Ecto neural progenitor cell (in vitro differentiated cells): ENCODE measurements around the gene IQCE.

Experiments used
- DNase-seq: peaks from one replicate; pipeline ENCODE4 v3.0.0-alpha.2; 2018; ENCODE audit warnings: low spot score

IQCE gene, protein sequence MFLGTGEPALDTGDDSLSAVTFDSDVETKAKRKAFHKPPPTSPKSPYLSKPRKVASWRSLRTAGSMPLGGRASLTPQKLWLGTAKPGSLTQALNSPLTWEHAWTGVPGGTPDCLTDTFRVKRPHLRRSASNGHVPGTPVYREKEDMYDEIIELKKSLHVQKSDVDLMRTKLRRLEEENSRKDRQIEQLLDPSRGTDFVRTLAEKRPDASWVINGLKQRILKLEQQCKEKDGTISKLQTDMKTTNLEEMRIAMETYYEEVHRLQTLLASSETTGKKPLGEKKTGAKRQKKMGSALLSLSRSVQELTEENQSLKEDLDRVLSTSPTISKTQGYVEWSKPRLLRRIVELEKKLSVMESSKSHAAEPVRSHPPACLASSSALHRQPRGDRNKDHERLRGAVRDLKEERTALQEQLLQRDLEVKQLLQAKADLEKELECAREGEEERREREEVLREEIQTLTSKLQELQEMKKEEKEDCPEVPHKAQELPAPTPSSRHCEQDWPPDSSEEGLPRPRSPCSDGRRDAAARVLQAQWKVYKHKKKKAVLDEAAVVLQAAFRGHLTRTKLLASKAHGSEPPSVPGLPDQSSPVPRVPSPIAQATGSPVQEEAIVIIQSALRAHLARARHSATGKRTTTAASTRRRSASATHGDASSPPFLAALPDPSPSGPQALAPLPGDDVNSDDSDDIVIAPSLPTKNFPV

DNA sequence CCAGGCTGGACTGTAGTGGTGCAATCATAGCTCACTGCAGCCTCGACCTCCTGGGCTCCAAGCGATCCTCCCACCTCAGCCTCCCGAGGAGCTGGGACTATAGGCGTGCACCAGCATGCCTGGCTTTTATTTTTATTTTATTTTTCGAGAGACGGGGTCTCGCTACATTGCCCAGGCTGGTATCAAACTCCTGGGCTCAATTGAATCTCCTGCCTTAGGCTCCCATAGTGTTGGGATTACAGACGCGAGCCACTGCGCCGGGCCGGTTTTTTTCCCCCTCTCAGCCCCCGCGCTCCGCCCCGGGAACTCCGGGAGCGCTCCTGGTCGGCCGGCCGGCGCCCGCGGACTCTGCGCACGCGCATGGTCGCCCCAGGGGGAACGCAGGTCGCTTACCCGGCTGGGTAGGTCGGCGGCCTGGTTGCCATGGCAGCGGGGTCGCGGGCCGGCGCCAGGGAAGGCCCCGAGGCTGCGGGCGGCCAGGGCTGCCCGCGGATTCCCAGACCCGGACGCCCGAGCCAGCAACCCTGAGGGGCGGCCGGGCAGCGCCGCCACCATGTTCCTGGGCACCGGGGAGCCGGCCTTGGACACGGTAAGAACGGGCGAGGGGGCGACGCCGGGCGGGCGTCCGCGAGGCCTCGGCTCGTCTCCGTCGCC is at the start of gene IQCE:
TSS of gene IQCE (plus strand) at position 351 of the 654 bp plus-strand sequence. CDS start at position 554, 203 bp downstream.
- peak; percentile 98 for DNase-seq

DNA sequence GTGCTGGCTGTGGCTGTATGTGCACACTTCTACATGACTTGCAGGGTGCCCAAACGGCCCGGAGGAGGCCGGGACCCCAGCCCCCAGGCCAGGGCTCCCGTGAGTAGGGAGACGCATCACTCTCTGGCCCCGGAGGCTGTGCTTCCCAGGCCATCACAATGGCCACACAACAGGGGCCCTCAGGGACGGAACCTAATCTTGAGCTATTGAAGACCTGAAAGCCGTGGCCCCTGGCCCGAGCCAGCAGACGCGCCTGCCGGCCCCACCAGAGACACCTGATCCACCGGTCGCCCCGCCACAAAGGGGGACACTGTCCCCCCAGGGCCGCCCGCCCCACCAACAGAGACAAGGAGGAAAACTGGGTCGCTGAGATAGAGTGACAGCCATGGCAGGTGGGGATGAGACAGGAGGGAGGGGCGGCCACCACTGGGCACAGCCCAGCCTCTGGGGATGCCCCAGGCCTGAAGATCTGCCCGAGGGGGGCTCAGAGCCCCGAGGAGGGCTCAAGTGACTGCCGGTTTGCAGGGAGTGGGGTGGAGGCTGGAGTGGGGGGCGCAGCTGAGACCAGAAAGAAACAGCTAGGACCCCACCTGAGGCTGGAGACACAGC is 49.4 kb upstream of the IQCE start:
- no peak for DNase-seq

DNA sequence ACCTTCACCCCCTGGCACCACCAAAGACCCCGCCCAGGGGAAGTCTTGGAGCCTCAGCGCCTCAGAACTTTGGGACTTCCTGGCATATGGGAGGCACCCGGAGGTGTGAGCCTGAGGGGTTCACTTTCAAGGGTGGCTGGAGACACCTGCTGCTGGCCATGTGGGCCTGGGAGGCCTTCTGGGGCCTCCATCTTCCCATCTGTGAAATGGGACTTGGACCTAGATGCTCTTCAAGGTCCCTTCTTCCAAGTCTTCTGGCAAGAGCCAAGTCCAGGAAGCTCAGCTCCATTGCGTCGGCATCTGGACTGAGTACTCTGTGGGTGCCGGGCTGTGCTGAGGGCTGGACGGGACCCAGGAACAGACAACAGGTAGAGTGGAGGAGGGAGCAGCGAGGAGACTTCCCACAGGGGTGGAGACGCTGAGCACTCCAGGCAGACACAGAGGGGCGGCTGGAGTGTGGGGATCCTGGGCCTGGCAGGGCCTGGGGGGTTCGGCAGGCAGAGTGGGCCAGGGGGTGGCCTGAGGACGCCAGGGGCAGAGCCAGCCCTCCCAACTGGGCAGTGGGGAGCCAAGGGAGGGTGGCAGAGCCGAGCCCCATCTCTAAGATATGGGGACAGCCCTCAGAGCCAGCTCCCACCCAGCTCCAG is 48.5 kb upstream of the IQCE start:
- DNase-seq, result no peak

DNA sequence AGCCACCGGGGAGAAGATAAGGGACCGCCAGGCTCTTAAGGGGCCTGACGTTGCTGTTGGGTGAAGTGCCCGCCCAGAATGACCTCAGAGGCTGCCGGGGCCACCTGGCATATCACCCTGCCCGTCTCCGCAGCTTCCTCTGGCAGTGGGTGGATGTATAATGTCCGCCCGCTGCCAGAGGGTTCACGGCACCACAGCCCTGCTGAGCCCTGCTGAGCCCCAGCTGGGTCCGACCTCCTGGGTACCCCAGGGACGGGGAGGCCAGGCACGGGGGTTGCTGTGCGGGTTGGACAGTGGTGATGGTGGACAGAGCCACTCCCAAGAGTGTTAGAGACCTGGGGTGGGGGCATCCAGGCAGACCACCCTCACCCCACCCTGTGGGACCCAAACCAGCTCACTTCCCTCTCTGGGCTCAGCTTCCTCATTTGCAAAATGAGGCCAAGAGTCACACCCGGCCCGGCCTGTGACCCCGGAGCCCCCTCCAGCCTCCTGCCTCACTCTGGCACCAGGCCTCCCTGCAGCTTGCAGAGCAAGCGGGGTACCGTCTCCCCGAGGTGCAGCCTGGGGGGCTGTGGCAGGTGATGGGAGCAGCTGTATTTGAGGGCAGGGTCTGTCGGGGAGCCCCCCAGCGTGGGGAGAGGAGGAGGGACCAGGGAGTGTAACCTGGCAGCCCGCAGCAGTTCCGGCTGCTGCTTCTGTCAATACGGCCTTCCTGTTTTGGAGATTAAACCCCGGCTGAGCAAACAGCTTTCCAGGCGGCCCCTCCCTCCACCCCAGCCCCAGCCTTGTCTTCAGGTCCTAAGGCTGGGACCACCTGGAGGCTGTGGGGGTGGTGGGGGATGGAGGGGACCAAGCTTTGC is 47.6 kb upstream of the IQCE start:
- no peak for DNase-seq

DNA sequence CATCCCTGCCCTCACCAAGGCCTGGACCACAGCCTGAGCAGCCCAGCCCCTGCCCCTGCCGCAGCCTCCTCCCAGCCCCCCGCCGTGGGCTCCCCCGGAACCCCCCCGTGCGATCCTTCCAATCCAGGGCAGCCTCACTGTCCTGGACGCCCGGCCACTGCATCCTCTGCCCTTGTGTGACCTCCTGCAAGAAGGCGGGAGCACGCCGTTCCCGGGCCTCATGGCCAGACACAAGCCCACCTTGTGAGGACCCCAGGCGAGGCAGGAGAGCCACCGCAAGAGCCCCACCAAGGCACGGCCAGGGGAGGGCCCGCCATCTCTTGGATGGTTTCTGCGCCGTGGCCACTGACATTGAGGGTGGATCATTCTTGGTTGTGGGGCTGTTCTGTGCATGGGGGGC is 47.0 kb upstream of the IQCE start:
- no peak for DNase-seq

DNA sequence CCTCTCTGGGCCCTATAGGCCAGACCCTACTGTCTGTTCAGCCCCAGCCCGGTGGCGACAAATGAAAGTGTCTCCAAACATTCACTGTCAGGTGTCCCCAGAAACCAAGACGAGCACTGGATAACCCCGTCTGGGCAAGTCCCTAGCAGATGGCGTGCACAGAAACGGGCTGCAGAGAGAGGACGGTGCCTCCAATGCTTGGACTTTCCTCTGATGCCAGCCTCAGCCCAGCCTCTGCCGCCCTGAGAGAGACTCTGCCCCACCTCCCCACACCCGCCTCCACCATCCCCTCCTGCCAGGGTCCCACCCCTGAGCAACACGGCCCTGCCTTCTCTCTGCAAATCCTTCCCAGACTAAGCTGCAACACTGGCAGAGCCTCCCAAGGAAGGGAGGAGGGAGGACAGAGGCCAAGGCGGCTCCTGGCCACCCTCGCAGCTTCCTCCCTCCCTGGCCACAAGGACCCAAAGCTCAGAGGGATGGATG is 46.6 kb upstream of the IQCE start:
- DNase-seq, result no peak

DNA sequence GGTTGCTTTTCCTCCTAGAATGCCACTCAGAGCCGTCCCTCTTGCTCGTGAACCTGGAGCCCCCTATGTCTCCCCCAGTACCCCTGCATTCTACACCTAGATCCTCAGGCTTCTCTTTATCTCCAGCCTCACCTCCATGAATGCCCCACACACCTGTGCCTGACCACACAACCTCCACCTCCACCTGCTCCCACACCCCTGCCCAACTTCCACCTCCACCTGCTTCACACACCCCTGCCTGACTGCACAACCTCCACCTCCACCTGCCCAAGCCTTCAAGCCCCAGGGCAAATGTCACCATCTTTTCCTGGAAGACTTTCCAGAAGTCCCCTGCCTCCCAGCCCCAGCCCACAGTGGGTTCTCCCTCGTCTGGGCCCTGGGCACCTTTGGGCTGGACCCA is 46.1 kb upstream of the IQCE start:
- no peak for DNase-seq

DNA sequence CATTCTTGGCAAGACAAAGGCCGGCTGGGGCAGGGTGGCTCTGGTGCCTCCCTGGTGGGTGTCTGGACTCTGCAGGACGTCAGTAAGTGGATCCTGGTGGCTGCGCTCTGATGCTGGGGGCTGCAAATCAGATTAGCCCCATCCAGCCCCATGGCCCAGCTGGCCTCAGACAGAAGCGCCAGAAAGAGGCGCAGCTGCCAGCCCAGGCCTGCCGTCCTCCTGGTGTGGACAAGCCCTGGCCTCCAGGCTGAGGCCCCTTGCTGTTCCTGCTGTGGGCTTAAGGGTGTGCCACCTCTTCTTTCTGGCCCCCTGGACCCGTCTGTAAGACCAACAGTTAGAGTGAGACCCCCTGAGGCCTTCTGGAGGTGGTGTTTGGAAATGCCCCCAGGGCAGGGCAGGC is 45.1 kb upstream of the IQCE start:
- DNase-seq, result no peak

DNA sequence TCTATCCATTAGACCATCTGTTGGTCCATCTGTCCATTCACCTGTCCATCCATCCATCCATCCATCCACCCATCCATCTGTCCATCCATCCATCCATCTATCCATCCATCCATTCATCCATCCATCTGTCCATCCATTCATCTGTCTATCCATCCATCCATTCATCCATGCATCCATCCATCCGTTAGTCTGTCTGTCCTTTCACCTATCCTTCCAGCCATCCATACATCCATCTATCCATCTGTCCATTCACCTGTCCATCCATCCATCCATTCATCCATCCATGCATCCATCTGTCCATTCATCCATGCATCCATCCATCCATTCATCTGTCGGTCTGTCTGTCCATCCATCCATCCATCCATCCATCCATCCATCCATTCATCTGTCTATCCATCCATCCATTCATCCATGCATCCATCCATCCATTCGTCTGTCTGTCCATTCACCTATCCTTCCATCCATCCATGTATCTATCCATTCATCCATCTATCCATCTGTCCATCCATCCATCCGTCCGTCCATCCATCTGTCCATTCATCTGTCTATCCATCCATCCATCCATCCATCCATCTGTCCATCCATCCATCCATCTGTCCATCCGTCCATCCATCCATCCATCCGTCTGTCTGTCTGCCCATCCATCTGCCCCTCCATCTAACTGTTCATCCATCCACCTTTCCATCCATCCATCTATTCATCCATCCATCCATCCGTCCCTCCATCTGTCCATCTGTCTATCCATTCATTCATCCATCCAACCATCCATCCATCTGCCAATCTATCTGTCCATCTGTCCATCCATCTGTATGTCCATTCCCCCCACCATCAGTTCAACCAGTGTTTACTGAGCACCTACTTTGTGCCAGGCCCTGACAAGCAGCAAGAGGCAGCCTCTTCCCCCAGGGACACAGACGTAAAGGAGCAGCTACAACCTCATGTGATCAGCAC is 44.0 kb upstream of the IQCE start:
- no peak for DNase-seq

DNA sequence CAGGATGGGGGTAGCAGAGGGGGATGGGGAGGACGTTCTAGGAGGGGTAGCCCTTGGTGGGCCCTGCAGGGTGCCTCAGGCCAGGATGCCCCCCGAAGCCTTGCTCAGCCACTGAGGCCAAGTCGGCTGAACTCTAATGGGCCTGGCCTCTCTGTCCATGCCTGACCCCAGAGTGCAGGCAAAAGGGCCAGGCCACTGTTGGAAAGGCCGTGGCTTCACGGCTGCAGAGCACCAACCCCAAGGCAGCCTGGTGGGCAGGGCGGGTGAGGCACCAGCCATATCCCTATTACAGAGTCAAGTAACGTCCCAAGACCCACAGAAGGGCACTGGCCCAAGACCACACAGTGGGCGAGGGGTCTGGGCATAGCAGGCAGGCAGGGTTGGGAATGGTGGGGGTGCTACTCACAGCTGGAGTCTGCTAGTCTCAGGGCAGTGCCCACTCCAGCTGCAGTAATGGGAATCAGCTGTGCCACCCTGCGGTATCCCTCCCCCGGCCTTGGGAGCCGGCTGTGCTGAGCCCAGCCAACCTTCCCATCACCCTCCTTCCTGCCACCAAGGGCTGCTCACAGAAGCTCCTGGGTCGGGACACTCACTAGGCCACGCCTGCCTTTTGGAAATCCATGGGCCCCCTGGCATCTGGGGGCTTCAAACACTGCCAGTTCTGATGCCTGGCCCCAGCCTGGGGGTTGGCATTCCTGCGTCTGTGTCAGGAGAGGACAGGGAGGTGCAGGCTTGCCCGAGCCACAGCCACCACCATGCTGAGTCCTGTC is 43.2 kb upstream of the IQCE start:
- DNase-seq, result no peak

DNA sequence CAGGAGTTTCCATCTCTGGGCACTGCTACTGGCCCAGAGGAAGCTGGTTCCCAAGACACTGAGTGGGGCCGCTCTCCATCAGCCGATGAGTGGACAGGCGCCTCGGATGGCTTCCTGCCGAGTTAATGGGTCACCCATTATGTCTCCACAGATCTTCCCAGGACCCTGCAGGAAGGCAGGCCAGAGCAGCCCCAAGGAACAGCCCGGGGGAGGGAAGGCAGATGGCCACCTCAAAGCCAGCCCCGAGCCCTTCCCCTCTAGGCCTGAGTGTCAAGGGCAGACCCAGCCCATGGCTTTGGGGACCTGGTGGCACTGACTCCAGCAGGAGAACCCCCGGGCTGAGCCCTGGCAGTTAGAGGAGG is 42.6 kb upstream of the IQCE start:
- DNase-seq, result no peak

DNA sequence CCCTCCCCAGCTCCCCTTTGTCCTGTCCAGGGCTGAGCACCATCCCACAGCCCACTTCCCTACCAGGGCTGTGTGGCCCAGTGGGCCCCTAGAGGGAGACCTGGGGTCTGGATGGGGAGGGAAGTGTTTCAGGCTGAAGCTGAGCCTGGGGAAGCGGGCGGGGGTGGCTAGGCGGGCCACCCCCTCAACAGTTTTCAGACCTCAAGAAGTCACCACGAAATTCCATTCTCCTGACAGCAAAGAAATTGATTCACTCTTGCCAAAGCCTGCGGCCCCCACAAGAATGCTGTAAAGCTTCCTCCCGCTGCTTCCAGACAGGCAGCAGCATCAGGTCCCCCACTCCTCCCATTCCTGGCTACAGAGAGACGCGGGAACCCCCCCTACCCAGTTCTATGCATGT is 41.8 kb upstream of the IQCE start:
- no peak for DNase-seq

DNA sequence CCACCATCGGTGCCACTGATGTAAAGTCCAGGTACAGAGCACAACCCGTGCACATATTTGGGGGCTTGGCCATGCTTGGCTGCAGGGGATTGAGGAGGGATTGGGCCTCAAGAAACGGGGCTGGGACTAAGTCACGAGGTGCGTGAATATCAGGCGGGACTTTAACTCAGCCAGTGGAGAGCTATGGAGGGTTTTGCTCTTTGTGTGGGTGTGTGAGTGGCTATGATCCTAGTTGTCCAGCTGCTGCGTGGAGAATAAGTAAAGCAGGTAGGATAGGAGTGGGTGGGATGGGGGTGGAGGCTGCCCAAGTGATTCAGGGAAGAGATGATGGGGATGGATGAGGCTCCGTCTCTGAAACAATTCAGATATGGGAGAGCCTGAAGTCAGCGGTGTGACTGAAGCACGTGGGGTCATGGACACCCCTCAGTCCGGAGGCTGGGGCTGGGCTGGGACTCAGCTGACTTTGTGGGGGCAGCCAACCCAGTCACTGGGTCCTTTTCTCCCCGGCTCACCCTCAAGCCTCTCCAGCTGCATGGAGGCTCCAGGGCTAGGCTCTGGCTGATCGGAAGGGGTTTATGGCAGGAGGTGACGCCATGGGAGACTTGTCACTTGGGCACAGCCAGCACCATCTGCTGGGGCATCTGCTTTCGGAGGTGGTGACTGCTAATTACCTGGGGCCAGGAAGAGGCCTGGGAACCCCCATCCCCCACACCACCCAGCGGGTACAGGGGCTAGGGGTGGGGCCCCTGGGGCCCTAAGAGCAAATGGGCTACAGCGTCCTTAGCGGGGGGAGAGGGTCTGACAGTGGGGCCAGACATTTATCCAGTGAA is 40.9 kb upstream of the IQCE start:
- no peak for DNase-seq

DNA sequence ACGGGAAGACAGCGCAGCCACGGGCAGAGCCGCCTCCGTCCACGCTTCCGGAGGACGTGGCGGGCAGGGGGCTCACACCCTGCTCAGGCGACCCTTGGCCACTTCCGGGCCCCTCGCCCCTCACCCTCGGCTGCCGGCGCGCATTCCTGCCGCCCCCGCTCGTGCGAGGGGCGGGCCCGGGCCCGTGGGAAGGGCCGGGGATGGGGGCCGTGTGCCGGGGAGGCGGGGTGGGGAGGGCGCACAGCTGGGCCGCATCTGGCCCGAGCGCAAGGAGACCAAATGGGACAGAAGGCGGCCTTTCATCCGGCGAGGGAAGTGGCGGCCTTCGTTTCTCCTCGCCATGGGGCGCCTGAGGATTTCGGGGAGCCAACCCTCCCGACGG is 40.1 kb upstream of the IQCE start:
- DNase-seq, result peak; percentile 69

DNA sequence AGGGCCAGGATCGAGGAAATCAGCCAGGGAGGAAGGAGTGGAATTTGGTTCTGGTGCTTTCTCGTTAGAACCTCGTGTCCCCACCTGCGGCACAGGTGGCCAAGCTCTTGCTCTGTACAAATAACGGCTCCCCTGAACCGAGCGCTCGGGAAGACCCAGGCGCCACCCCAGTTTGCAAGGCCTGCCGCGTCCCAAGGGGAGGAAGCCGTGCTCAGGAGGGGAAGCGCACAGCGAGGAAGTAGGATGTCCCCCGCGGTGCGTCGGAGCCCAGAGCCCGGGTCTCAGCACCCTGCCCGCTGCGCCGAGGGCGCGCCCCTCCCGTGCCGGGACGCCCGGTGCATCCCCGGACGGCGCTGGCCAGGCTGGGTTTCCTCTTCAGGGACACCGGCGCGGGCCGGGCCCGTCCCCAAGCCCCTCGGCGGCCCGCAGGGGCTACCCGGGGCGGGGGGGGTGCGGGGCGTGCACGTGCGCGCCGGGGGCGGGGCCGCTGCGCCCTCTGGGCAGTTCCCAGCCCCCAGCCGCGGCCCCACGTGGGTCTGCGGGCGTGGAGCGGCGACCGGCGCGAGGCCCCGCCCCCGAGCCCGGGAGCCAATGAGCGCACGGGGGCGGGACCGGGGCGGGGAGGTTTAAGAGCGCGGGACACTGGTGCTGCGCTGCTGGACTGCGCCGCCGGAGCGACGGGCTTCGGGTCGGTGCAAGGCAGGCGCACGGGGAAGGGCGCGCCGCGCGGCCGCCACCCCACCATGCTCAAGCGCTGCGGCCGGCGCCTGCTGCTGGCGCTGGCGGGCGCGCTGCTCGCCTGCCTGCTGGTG is 39.5 kb upstream of the IQCE start, which contains the start of gene LFNG:
TSS of gene LFNG (plus strand) at position 656 of the 812 bp plus-strand sequence. CDS start at position 744, 88 bp downstream.
- DNase-seq, result peak; percentile 93

DNA sequence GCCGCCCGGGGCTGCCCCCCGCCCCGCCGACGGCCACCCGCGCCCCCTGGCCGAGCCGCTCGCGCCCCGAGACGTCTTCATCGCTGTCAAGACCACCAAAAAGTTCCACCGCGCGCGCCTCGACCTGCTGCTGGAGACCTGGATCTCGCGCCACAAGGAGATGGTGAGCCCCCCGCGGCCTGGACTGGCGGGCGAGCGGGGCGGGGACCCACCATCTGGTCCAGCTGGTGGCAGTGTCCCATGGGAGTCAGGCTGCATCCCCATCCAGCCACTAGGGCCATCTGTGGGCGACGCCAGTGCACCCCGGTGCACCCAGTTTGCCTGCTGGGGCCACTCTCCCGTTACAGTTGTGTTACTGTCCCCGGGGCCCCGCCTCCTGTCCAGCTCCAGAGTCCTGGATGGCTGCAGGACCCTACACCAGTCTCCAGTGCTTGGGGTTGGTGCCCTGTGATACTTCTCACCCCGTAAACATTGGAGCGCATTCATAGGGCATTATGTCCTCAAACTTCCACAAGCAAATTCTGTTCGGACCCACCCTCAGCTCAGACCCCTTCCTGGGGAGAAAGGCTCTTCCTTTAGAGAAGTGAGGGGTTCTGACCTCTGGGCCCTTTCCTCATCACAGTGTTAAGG is 38.5 kb upstream of the IQCE start:
- DNase-seq, result peak; percentile 72
